ENCODE results near the gene CCDC177. TPM values are rescaled to one million over a fixed set of nuclear protein-coding genes. Genes with fewer than 3 reads are reported as not detected.

Gene CCDC177
- total RNA-seq, 1 experiment from 2014 or later, result 0.82 TPM

- ChIA-PET CTCF (interaction anchor here (0.7 to 2.4 kb wide), 10 partner anchors 8 to 99 kb away, joined by 3 to 52 read pairs (median 4); no protein-coding TSS in a partner anchor), POLR2A (no interaction called here)
- Histone ChIP-seq H3K27me3 (replicated peaks; ENCODE audit: control insufficient read depth, insufficient read depth, low read length) (no peaks in the 10 kb centered on the region), H3K36me3 (ENCODE audit: control insufficient read depth, insufficient read depth, low read length) (no peaks in the 10 kb centered on the region), H3K4me1 (peaks cover 46% of the 10 kb centered on the region), H3K9me3 (no peaks in the 10 kb centered on the region), H3K4me3 (ENCODE audit: low read depth, low read length) (0 out of 2 replicates have a peak overlapping the region, but pooled peaks have one; percentile 5)
- peak; percentile 64 to 68 for DNase-seq
- Mint-ChIP-seq H3K36me3 (ENCODE audit: insufficient read depth, unreplicated experiment) (peaks cover 4% of the 10 kb centered on the region), H3K27ac (ENCODE audit: unreplicated experiment) (no peak overlapping the region), H3K4me1 (ENCODE audit: low read depth, unreplicated experiment) (peaks cover 31% of the 10 kb centered on the region), H3K4me3 (ENCODE audit: unreplicated experiment) (peak overlapping the region; percentile 87), H3K27me3 (ENCODE audit: insufficient read depth, unreplicated experiment) (peaks cover 3% of the 10 kb centered on the region), H3K9me3 (ENCODE audit: unreplicated experiment) (no peaks in the 10 kb centered on the region)
- intact Hi-C loops (cut with micrococcal nuclease; ENCODE audit: unreplicated experiment), result loop anchor here (1.0 to 5.0 kb wide), 3 partner anchors 39 to 332 kb away; no protein-coding TSS in a partner anchor
- no TSS peak for BruUV-seq (replicated peaks)
- TF ChIP-seq CTCF (IDR thresholded peaks at IDR 0.05; ENCODE audit: insufficient read depth in 1 of 2, low read depth in 1 of 2, low read length in 1 of 2, severe bottlenecking in 1 of 2, unreplicated experiment in 1 of 2), result no peak
Measured at GRCh38 chr14:69573831-69574262, 824 bp downstream of the CCDC177 start.

GRCh38 chr14:69573205-69573830 is 1.4 kb downstream of the CCDC177 start:
- no TSS peak for BruUV-seq (replicated peaks)
- no peak overlapping the region for H3K27ac Mint-ChIP-seq (ENCODE audit: unreplicated experiment)
- no peak overlapping the region for H3K4me3 ChIP-seq (ENCODE audit: low read depth, low read length)
- peaks cover 46% of the 10 kb centered on the region for H3K4me1 ChIP-seq
- no peaks in the 10 kb centered on the region for H3K9me3 ChIP-seq
- DNase-seq, result no peak
- intact Hi-C loops (cut with micrococcal nuclease; ENCODE audit: unreplicated experiment), result loop anchor here (5.0 kb wide), 1 partner anchor 331 kb away; no protein-coding TSS in a partner anchor
- POLR2A ChIA-PET, result no interaction called here
- CTCF ChIA-PET, result interaction anchor here (0.6 to 2.4 kb wide), 10 partner anchors 8 to 98 kb away, joined by 3 to 52 read pairs (median 4); no protein-coding TSS in a partner anchor
- H3K27me3 ChIP-seq (replicated peaks; ENCODE audit: control insufficient read depth, insufficient read depth, low read length), result no peaks in the 10 kb centered on the region
- H3K9me3 Mint-ChIP-seq (ENCODE audit: unreplicated experiment), result no peaks in the 10 kb centered on the region
- TF ChIP-seq CTCF (IDR thresholded peaks at IDR 0.05; ENCODE audit: insufficient read depth in 1 of 2, low read depth in 1 of 2, low read length in 1 of 2, severe bottlenecking in 1 of 2, unreplicated experiment in 1 of 2), result no peak
- H3K4me1 Mint-ChIP-seq (ENCODE audit: low read depth, unreplicated experiment), result peaks cover 31% of the 10 kb centered on the region
- no peaks in the 10 kb centered on the region for H3K36me3 ChIP-seq (ENCODE audit: control insufficient read depth, insufficient read depth, low read length)
- H3K36me3 Mint-ChIP-seq (ENCODE audit: insufficient read depth, unreplicated experiment), result peaks cover 4% of the 10 kb centered on the region
- H3K27me3 Mint-ChIP-seq (ENCODE audit: insufficient read depth, unreplicated experiment), result peaks cover 3% of the 10 kb centered on the region
- peak overlapping the region; percentile 87 for H3K4me3 Mint-ChIP-seq (ENCODE audit: unreplicated experiment)

GRCh38 chr14:69572841-69573135 is 1.9 kb downstream of the CCDC177 start:
- DNase-seq, result no peak
- Mint-ChIP-seq H3K4me3 (ENCODE audit: unreplicated experiment) (peak overlapping the region; percentile 74), H3K4me1 (ENCODE audit: low read depth, unreplicated experiment) (peaks cover 31% of the 10 kb centered on the region), H3K9me3 (ENCODE audit: unreplicated experiment) (no peaks in the 10 kb centered on the region), H3K36me3 (ENCODE audit: insufficient read depth, unreplicated experiment) (peaks cover 4% of the 10 kb centered on the region), H3K27me3 (ENCODE audit: insufficient read depth, unreplicated experiment) (peaks cover 3% of the 10 kb centered on the region), H3K27ac (ENCODE audit: unreplicated experiment) (no peak overlapping the region)
- H3K27me3 ChIP-seq (replicated peaks; ENCODE audit: control insufficient read depth, insufficient read depth, low read length), result no peaks in the 10 kb centered on the region
- no peaks in the 10 kb centered on the region for H3K36me3 ChIP-seq (ENCODE audit: control insufficient read depth, insufficient read depth, low read length)
- ChIA-PET CTCF (interaction anchor here (0.6 kb wide), 1 partner anchor 61 kb away, joined by 3 read pairs; no protein-coding TSS in a partner anchor), POLR2A (no interaction called here)
- no peak overlapping the region for H3K4me3 ChIP-seq (ENCODE audit: low read depth, low read length)
- H3K9me3 ChIP-seq, result no peaks in the 10 kb centered on the region
- no TSS peak for BruUV-seq (replicated peaks)
- no peak for TF ChIP-seq CTCF (IDR thresholded peaks at IDR 0.05; ENCODE audit: insufficient read depth in 1 of 2, low read depth in 1 of 2, low read length in 1 of 2, severe bottlenecking in 1 of 2, unreplicated experiment in 1 of 2)
- peaks cover 46% of the 10 kb centered on the region for H3K4me1 ChIP-seq
- intact Hi-C loops (cut with micrococcal nuclease; ENCODE audit: unreplicated experiment), result loop anchor here (5.0 kb wide), 1 partner anchor 330 kb away; no protein-coding TSS in a partner anchor

Data from Caco-2 (cell line).